HT-29 (cell line): ENCODE measurements around the gene CHD1. TPM values are rescaled to one million over a fixed set of nuclear protein-coding genes. Genes with fewer than 3 reads are reported as not detected.
"Not testable (repeated sequence)": the region's sequence is repeated elsewhere in the genome, so short reads cannot be mapped to it uniquely, and the experiment has no call there.

Experiments
- DNase-seq: peaks from one replicate; pipeline ENCODE4 v3.0.0-alpha.2; 2015; ENCODE audit warnings: low spot score
- total RNA-seq: library from RNA; depleted of rRNA; stranded (reverse); fragments of >200 nt; shearing (Covaris generic); gene quantifications from 2 replicates; pipeline ENCODE4 v1.2.3, GENCODE V29; 2014; rRNA removed

The CHD1 gene
- total RNA-seq: 18.9 and 21.6 TPM in 2 replicates

GRCh38 chr5:98928873-98929709 is at the start of gene CHD1:
Gene CHD1 (minus strand): TSS chr5:98929007. CDS start chr5:98926386, 2,621 bp downstream.
- peak; percentile 96 for DNase-seq

- DNase-seq: no peak
Measured at GRCh38 chr5:98978528-98978927, 49.7 kb upstream of the CHD1 start.

- no peak for DNase-seq
Measured at GRCh38 chr5:98977723-98978122, 48.9 kb upstream of the CHD1 start.

- no peak for DNase-seq
Measured at GRCh38 chr5:98975682-98976407, 47.0 kb upstream of the CHD1 start.

- no peak for DNase-seq
Measured at GRCh38 chr5:98975223-98975622, 46.4 kb upstream of the CHD1 start.

- DNase-seq: no peak
Measured at GRCh38 chr5:98969400-98969799, 40.6 kb upstream of the CHD1 start.

GRCh38 chr5:98968056-98968564 is 39.3 kb upstream of the CHD1 start:
- no peak for DNase-seq

GRCh38 chr5:98965226-98965625 is 36.4 kb upstream of the CHD1 start:
- no peak for DNase-seq

- no peak for DNase-seq
Measured at GRCh38 chr5:98964621-98965020, 35.8 kb upstream of the CHD1 start.

GRCh38 chr5:98963019-98963418 is 34.2 kb upstream of the CHD1 start:
- no peak for DNase-seq

GRCh38 chr5:98962587-98962986 is 33.8 kb upstream of the CHD1 start:
- DNase-seq: no peak

GRCh38 chr5:98961665-98962344 is 33.0 kb upstream of the CHD1 start:
- DNase-seq: no peak

GRCh38 chr5:98957307-98957706 is 28.5 kb upstream of the CHD1 start:
- no peak for DNase-seq

GRCh38 chr5:98955888-98956287 is 27.1 kb upstream of the CHD1 start:
- not testable (repeated sequence) for DNase-seq

GRCh38 chr5:98955471-98955870 is 26.7 kb upstream of the CHD1 start:
- DNase-seq: not testable (repeated sequence)

- no peak for DNase-seq
Measured at GRCh38 chr5:98954392-98955028, 25.7 kb upstream of the CHD1 start.

- DNase-seq: no peak
Measured at GRCh38 chr5:98942847-98943246, 14.0 kb upstream of the CHD1 start.

- DNase-seq: no peak
Measured at GRCh38 chr5:98941131-98941883, 12.5 kb upstream of the CHD1 start.

- DNase-seq: no peak
Measured at GRCh38 chr5:98940581-98940980, 11.8 kb upstream of the CHD1 start.

GRCh38 chr5:98938464-98938863 is 9.7 kb upstream of the CHD1 start:
- DNase-seq: no peak
